GM18505 (cell line): ENCODE data around the gene PKD2.
"Not testable (repeated sequence)": the region's sequence is repeated elsewhere in the genome, so short reads cannot be mapped to it uniquely, and the experiment has no call there.

Source experiments
- ATAC-seq: cut with Tn5 transposase; IDR thresholded peaks from one replicate; pipeline ENCODE4 v1.9.1; 2021; ENCODE audit not compliant: unreplicated experiment
- POLR2A ChIP-seq: IDR thresholded peaks from 4 replicates; pipeline ENCODE4 v1.6.1; 2011; ENCODE audit warnings: borderline replicate concordance; ENCODE audit not compliant: insufficient read depth, insufficient read length; ENCODE audit errors: extremely low read depth

PKD2 gene

DNA sequence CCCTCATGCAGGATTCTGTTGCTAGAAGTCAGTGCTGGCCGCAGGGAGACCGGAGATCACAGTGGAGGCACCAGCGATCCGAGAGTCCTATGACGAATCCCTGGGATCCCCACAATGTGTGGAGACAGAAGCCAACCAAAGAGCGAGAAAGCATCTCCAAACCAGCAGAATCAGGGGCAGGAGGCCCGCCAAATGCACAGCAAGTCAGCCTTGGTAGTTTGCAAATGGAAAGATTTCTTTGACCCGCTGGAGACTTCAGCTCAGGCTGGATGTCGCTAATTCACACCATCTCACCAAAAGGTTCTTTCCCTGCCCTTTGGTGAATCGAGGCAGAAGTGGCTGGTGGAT lies 505 bp upstream of the PKD2 start:
- no peak for ATAC-seq
- TF ChIP-seq POLR2A: no peak

DNA sequence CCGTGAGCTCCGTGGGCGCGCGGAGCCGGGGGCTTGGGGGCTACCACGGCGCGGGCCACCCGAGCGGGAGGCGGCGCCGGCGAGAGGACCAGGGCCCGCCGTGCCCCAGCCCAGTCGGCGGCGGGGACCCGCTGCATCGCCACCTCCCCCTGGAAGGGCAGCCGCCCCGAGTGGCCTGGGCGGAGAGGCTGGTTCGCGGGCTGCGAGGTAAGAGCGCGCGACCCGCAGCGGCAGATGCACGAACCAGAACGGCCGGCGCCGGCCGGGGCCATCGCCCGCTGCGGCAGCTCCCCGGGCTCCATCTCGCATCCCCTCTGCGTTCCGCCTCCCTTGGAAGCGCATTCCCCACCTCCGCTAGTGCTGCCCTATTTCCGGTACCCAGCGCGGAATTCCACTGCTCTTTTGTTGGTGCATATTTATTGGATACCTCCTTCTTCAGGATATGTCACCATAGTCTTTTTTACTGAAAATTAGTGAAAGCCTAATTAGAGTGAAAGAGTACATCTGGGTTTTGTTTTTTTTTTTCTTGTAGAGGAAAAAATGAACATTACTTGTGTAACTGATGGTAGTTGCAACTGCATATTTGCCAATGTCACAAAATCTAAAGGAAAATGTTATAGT lies 797 bp downstream of the PKD2 start:
- ATAC-seq: peak; percentile 33
- no peak for TF ChIP-seq POLR2A

DNA sequence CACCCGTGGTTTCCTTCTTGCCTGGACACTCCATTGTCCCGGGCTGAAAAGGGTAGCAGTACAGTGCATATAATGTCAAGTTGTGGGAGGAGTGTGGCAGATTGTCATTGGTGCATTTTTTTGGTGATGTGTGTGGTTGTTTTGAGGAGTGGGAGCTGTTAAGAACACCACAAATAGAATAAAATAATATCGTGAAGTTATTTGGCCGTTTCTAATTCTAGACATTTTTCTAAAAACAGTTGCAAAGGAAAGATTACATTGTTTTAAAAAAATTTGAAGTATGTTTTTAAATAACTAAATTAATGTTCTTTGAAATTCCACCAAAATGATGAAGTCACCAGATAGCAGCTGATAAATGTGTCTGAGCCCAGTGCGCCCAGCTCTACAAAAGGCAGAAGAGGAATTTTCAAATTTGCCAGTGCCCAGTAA lies 1.3 kb downstream of the PKD2 start:
- no peak for TF ChIP-seq POLR2A
- ATAC-seq: no peak

DNA sequence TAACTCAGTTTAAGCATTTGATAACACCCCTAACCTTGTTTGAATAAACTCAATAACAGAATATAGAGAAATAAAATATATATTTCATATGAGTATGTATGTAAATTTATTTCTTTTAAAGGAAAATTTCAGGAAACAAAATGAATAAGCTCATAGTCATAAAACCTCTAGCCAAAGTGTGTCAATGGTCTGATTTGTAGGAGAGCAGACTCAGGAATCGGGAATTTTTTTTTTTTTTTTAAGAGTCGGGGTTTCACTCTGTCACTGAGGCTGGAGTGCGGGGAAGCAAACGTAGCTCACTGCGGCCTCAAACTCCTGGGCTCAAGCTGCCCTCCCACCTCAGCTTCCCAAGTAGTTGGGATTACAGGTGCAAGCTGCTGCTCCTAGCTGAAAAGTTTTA lies 2.4 kb downstream of the PKD2 start:
- TF ChIP-seq POLR2A: no peak
- no peak for ATAC-seq

DNA sequence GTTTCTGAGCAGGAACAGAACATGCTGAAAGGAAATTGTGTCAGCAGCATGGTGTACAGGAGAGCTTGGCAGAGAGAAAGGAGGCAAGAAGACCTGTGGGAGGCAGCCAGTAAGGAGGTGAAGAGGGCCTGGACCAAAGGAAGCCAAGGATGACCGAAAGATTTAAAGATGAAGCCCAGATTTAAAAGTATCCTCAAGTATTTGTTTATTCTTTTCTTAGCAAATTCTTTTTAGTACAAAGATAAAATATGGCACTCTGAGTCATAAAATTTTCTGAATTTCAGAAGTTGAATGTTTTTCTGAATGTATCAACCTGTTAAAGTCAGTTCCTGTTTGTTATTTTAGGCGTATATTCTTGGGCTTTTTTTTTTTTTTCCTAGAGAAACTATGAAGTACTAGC lies 3.5 kb downstream of the PKD2 start:
- no peak for ATAC-seq
- TF ChIP-seq POLR2A: no peak

DNA sequence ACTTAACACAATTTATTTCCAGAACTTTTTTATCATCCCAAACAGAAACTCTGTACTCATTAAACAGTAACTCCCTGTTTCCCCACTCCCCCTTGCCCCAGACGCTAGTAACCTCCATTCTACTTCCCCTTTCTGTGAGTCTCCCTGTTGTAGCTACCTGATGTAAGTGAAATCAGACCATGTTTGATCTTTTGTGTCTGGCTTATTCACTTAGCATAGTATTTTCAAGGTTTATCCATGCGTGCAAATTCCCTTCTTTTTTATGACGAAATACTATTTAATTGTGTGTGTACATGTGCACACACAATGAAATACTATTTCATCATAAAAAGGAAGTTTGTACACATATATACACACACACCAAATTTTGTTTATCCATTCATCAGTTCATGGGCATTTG lies 5.2 kb downstream of the PKD2 start:
- TF ChIP-seq POLR2A: no peak
- peak; percentile 56 for ATAC-seq

DNA sequence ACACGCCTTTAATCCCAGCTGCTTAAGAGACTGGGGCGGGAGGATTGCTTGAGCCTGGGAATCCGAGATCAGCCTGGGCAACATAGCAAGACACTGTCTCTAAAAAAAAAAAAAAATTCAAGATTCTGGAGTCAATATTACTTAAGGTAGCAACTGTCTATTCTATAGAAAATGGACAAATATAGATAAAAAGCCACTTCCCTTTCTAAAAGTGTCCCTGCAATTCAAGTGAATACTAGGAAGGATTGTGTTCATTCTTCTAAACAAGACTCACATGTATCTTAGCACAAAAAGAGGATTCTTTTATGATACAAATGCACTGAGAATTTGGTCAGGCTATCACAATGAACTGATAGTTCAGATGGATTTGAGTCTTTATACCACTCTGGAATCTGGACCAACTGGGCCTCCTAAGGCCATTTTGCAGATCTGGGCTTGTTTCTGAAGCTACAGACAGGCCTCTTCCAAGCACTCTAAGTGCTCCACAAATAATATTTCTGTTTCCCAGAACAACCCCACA lies 7.0 kb downstream of the PKD2 start:
- ATAC-seq: no peak
- TF ChIP-seq POLR2A: no peak

DNA sequence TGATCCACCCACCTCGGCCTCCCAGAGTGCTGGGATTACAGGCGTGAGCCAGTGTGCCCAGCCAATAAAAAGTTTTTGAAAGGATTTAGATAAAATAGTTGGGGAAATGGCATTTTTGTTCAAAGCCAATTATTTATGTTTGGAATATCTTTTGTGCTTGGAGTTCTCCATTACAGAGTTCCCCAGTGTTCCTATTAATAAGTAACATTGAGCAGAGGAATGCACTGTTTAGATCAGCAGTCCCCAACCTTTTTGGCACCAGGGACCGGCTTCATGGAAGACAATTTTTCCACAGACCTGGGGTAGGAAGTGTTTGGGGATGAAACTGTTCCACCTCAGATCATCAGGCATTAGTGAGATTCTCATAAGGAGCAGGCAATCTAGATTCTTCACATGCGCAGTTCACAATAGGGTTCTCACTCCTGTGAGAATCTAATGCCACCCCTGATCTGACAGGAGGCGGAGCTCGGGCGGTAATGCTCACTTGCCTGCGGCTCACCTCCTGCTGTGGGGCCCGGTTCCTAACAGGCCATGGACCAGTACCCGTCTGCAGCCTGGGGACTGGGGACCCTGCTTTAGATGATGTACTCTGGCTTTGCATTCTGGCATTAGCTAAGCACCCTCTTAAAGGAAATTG lies 8.3 kb downstream of the PKD2 start:
- no peak for TF ChIP-seq POLR2A
- no peak for ATAC-seq

DNA sequence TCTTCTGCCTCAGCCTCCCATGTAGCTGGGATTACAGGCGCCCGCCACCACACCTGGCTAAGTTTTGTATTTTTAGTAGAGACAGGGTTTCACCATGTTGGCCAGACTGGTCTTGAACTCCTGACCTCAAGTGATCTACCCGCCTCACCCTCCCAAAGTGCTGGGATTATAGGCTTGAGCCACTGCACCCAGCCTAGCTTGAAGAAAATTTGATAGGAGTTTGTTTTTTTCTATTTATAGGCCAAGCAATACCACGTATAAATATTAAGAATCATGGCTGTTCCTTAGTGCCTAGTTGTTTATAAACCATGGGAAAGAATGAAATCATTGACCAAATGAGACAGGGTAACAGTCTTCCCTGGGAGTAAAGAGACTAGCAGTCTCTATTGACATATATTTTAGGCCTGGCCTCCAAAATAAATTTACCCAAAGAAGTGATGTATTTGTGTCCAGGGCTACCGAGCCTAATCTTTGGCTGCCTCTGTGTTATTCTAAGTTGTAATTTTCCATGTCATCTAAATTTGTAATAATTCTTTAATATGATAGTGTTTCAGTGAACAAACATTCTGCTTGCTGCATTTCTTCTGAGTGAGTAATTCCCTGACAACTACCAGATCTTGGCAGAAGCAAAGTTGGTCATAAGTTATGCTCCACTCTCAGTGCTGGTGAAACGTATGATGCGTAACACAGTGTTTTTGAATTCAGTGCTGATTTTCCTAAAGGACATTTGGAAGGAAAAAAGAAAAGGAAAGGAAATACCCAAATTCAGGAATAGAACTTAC lies 10.3 kb downstream of the PKD2 start:
- no peak for ATAC-seq
- TF ChIP-seq POLR2A: no peak

DNA sequence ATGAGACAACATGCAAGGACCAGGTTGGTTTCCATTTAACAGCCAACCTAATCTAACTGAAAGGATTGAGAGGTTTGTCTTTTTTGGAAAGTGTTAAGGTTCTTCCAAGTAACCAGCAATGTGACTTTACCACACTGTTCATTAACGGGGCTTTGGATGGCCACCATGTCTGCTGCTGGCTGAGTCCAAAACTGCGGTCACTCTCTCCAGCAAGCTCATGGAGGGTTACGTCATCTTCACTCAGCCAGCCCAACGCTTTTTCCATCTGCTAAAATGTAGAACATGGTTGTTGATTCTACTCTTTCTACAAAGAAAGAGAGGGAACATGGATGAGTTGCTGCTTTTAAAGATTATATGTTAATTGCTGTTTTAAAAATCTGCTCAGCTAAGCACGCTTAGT lies 11.0 kb downstream of the PKD2 start:
- ATAC-seq: no peak
- TF ChIP-seq POLR2A: no peak

DNA sequence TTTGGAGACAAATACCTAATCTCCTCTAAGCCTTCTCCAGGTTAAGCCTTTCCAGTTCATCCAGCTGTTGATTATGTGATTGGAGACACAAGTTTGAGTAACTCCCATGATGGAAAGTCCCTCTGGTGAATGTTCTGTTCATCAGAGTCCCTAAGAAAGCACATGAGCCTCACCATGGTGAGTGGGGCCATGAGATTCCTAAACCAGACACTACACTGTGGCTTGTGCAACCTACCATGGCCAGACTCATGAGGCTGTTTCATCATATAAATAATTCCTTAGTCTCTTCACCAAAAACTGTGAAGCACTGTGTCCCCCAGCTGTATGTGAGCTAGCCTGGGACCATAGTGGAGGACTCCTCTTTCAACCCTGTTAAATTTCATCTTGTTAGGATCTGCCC lies 14.4 kb downstream of the PKD2 start:
- no peak for TF ChIP-seq POLR2A
- ATAC-seq: no peak

DNA sequence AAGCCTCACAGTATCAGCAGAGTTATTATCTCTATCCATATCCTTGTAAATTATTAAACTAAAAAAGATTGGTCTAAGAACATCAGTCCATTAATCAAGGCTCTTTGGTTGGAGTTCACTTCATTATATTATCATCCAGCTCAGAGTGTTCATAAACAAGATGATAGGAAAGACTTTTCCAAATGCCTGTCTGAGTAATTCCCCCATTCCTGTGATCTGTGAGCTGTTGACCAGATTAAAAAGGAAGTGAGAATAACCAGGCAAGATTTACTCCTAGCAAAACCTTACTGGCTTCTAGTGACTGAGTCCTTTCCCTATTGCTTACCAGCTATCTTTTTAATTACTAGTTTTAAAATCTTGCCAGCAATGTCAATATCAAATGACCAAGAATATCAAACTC lies 14.9 kb downstream of the PKD2 start:
- no peak for TF ChIP-seq POLR2A
- ATAC-seq: no peak

DNA sequence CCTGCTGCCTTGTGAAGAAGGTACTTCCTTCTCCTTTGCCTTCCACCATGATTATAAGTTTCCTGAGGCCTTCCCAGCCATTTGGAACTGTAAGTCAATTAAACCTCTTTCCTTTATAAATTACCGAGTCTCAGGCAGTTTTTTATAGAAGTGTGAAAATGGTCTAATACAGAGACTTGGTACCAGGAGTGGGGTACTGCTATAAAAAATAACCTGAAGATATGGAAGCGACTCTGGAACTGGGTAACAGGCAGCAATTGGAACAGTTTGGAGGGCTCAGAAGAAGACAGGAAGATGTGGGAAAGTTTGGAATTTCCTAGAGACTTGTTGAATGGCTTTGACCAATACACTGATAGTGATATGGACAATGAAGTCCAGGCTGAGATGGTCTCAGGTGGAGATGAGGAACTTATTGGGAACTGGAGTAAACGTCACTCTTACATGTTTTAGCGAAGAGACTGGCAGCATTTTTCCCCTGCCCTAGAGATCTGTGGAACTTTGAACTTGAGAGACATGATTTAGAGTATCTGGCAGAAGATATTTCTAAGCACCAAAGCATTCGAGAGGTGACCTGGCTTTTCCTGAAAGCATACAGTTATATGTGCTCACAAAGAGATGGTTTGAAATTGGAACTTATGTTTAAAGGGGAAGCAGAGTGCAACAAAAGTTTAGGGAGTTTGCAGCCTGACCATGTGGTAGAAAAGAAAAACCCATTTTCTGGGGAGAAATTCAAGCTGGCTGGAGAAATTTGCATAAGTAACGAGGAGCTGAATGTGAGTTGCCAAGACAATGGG lies 18.6 kb downstream of the PKD2 start:
- not testable (repeated sequence) for ATAC-seq
